Tibial artery (tissue), 4 donors: ENCODE results near the gene IVNS1ABP.

ENCODE experiments used
- DNase-seq, 2 donors: peaks; one replicate each; pipeline ENCODE4 v3.0.0-alpha.2; 2019
- H3K27ac ChIP-seq, 2 donors: fragments of 200-600 bp; sonication (generic) in 1 of 2; 1 replicate in 1 of 2; 2 replicates in 1 of 2; pipeline ENCODE4 v1.5.1; 2018 to 2019; ENCODE audit warnings: mild to moderate bottlenecking in 1 of 2
- H3K27me3 ChIP-seq, 2 donors: fragments of 200-600 bp; sonication (generic) in 1 of 2; one replicate each; pipeline versions ENCODE4 v1.5.1 to v1.6.0; 2016 to 2019
- H3K36me3 ChIP-seq, 3 donors: fragments of 200-600 bp; sonication (generic) in 2 of 3; one replicate each; pipeline ENCODE4 v1.5.1; 2016 to 2019; ENCODE audit warnings: mild to moderate bottlenecking in 2 of 3
- H3K4me1 ChIP-seq, 4 donors: fragments of 200-600 bp; sonication (generic) in 2 of 4; 1 replicate in 3 of 4; 2 replicates in 1 of 4; pipeline ENCODE4 v1.5.1; 2016 to 2019
- H3K4me3 ChIP-seq, 2 donors: fragments of 200-600 bp; sonication (generic) in 1 of 2; 1 replicate in 1 of 2; 2 replicates in 1 of 2; pipeline ENCODE4 v1.5.1; 2018 to 2019; ENCODE audit warnings: mild to moderate bottlenecking in 2 of 2
- H3K9me3 ChIP-seq, 3 donors: fragments of 200-600 bp; sonication (generic) in 1 of 3; one replicate each; pipeline ENCODE4 v1.5.1; 2016 to 2019
- intact Hi-C: fragments of 100-400 bp; cut with DNase I; formaldehyde crosslinking; loops from one replicate; pipeline ENCODE4 v1.15.0; 2023; ENCODE audit warnings: low total_unique reads
- TF ChIP-seq, protein P1 (sequence below), 2 experiments: fragments of 200-600 bp in 1 of 2; fragments of 450-650 bp in 1 of 2; IDR thresholded peaks; one replicate each; pipeline ENCODE4 v1.5.1; 2017 to 2019; ENCODE audit warnings: antibody characterized with exemption in 2 of 2, mild to moderate bottlenecking in 1 of 2, moderate library complexity in 1 of 2

The IVNS1ABP gene

DNA sequence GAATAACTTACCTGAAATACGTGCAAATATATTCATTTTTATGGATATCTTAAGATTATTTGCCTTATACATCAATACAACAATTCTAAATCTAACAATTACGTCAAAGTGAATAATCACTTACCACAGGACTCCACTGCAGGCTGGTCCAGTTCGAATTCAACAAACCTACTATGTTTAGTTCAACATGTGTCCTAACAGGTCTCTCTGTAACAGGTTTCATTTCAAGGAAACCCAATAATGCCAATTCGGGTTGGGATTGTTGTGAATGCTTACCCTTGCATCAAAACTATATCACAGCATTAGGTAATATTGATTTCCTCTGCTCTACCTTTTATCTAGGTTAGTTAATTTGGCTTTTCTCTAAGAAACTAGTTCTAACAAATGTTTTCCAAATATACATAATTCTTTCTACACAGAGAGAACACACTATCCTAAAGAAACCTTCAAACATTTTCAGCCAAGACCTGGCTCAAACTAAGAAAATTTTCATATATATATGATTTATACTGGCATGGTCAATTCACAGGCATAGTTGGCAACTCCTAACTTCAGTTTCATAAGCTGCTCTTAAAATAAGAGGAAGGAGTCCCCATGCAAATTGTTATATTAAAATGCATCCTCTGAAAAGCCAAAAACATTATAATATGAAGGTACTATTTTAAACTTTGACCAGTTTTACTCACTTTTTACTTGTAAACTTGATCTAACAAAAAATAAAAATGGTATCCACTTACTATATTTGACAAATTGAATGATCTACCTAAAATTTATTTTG, 4.5 kb downstream of the IVNS1ABP start:
- no peak for DNase-seq
- Histone ChIP-seq H3K9me3 (no peaks in the 10 kb centered on the region), H3K4me1 (peaks cover 0 to 34% (median 12%) of the 10 kb centered on the region in 4 donors), H3K27me3 (no peaks in the 10 kb centered on the region), H3K36me3 (peaks cover 15 to 30% (median 22%) of the 10 kb centered on the region in 3 donors), H3K4me3 (no peak overlapping the region), H3K27ac (no peak overlapping the region)
- intact Hi-C loops, result no loop called here
- TF ChIP-seq, protein P1, sequence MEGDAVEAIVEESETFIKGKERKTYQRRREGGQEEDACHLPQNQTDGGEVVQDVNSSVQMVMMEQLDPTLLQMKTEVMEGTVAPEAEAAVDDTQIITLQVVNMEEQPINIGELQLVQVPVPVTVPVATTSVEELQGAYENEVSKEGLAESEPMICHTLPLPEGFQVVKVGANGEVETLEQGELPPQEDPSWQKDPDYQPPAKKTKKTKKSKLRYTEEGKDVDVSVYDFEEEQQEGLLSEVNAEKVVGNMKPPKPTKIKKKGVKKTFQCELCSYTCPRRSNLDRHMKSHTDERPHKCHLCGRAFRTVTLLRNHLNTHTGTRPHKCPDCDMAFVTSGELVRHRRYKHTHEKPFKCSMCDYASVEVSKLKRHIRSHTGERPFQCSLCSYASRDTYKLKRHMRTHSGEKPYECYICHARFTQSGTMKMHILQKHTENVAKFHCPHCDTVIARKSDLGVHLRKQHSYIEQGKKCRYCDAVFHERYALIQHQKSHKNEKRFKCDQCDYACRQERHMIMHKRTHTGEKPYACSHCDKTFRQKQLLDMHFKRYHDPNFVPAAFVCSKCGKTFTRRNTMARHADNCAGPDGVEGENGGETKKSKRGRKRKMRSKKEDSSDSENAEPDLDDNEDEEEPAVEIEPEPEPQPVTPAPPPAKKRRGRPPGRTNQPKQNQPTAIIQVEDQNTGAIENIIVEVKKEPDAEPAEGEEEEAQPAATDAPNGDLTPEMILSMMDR (IDR thresholded peaks at IDR 0.05), result no peak

DNA sequence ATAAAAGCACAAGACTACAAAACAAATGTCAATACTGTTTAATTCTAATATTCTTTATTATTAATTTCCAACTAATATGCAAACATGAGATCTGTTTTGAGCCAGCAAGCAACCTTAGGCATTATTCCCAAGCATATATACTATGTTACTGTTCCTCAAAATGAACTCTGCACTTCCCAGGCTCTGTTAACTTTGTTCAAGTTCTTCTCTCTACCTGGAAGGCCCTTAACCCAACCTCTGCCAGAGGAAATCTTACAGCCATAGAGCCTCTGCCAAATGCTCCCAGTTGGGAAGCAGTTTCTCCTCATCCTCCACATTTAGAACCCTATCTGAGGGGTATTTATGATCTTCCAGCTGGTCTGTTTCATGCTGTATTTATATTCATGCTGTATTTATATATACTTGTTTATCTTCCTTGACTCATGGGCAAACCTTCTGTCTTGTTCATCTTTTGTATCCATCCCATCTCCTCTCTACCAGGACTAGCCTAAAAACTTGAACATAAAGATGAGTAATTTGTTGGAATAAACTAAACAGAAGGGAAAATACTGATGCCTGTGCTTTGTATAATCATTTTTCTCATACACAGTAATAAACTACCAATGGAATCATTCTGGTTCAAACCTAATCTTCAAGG, 5.3 kb downstream of the IVNS1ABP start:
- H3K4me1 ChIP-seq, result peaks cover 0 to 34% (median 12%) of the 10 kb centered on the region in 4 donors
- no peak overlapping the region for H3K4me3 ChIP-seq
- DNase-seq, result no peak
- TF ChIP-seq, protein P1 (IDR thresholded peaks at IDR 0.05), result no peak
- H3K27ac ChIP-seq, result no peak overlapping the region
- peaks cover 24 to 39% (median 31%) of the 10 kb centered on the region in 3 donors for H3K36me3 ChIP-seq
- intact Hi-C loops, result no loop called here
- H3K9me3 ChIP-seq, result no peaks in the 10 kb centered on the region
- no peaks in the 10 kb centered on the region for H3K27me3 ChIP-seq

DNA sequence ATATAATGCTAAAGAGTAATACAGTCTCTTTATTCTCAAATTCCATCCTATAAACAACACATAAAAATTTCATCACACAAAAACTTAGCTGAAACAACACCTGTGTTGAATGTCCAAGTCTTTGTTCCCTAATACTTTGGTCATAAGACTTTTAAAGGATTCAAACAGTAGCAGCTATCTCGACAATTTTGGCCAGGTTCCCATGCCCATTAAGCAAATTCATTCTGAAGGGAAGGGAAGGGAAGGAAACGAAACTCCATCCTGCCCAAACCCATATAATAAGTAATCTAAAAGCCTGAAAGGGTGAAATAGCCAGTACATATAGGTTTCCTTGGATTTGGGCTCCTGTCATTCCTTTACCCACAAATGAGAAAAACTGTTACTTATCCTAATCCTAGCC, 7.5 kb downstream of the IVNS1ABP start:
- no peaks in the 10 kb centered on the region for H3K27me3 ChIP-seq
- H3K4me1 ChIP-seq, result peaks cover 0 to 22% (median 6%) of the 10 kb centered on the region in 4 donors
- TF ChIP-seq, protein P1 (IDR thresholded peaks at IDR 0.05), result no peak
- H3K4me3 ChIP-seq, result no peak overlapping the region
- DNase-seq, result peak in 1 of 2 donors; percentile 29
- intact Hi-C loops, result no loop called here
- peaks cover 43 to 60% (median 52%) of the 10 kb centered on the region in 3 donors for H3K36me3 ChIP-seq
- H3K9me3 ChIP-seq, result no peaks in the 10 kb centered on the region
- H3K27ac ChIP-seq, result no peak overlapping the region

DNA sequence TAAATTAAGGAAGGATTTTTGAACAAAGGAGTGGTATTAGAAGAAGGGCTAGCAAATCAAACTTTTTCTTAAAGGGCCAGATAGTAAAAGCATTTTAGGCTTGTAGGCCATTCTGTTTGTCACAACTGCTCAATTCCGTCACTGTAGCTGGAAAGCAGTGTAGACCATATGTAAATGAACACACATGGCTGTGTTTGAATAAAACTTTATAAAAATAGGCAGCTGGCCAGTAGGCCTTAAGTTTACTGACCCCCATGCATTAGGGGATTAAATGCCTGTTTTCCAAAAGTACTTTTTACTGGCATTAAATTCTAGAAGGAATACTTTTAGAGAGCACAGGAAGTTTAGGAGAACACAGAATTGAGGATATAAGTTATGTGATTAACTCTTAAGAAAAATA, 8.9 kb downstream of the IVNS1ABP start:
- H3K27ac ChIP-seq, result no peak overlapping the region
- H3K9me3 ChIP-seq, result no peaks in the 10 kb centered on the region
- DNase-seq, result no peak
- peaks cover 54 to 75% (median 65%) of the 10 kb centered on the region in 3 donors for H3K36me3 ChIP-seq
- no peak overlapping the region for H3K4me3 ChIP-seq
- H3K4me1 ChIP-seq, result peaks cover 0 to 7% (median 0%) of the 10 kb centered on the region in 4 donors
- no peaks in the 10 kb centered on the region for H3K27me3 ChIP-seq
- intact Hi-C loops, result no loop called here
- TF ChIP-seq, protein P1 (IDR thresholded peaks at IDR 0.05), result no peak

DNA sequence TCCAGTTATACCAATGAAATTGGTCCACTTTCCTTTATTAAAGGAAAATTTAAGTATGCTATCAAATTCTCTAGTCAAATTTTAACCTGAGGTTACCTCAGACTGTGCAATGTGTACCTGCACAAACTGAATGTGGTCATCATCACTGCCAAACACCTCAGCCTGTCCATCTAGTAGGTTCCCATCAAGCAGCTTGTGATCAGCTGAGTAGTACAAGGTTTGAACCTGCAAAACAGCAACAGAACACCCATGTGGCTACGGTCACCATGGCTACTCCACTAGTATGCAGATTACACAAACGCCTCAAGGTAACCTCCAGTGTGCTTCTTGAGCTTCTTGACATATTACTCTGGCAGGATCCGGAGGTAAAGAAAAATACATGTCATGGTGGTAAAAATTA, 11.6 kb downstream of the IVNS1ABP start:
- Histone ChIP-seq H3K27me3 (no peaks in the 10 kb centered on the region), H3K27ac (no peak overlapping the region), H3K4me1 (no peaks in the 10 kb centered on the region), H3K36me3 (peaks cover 76 to 98% (median 88%) of the 10 kb centered on the region in 3 donors), H3K9me3 (no peaks in the 10 kb centered on the region), H3K4me3 (no peak overlapping the region)
- intact Hi-C loops, result no loop called here
- TF ChIP-seq, protein P1 (IDR thresholded peaks at IDR 0.05), result no peak
- DNase-seq, result no peak
